IMR-90 (cell line): ENCODE data around the gene PFN1. TPM values are rescaled to one million over a fixed set of nuclear protein-coding genes. Genes with fewer than 3 reads are reported as not detected.

Source experiments
- ATAC-seq: fragments of 200-7000 bp; cut with Tn5 transposase; 2 replicates; pipeline ENCODE4 v1.9.1; 2020; ENCODE audit warnings: low read depth, mild to moderate bottlenecking, moderate library complexity
- BruUV-seq: library from RNA; stranded (reverse); fragments of 400-500 nt; replicated peaks from 2 replicates; lab custom pipeline; 2021; lab: Mats Ljungman, UMichigan
- CTCF ChIA-PET: fragments of 300-600 bp; formaldehyde crosslinking; extraction: SDS; loops from one replicate; lab custom pipeline; 2021; ENCODE audit warnings: antibody characterized with exemption; lab: Yijun Ruan, JAX
- POLR2A ChIA-PET: fragments of 300-600 bp; sonication (Branson Sonifier 250); formaldehyde crosslinking; loops from one replicate; lab custom pipeline; 2022; ENCODE audit warnings: antibody characterized with exemption; ENCODE audit not compliant: unreplicated experiment; lab: Charles Lee
- DNase-seq: peaks from one replicate; pipeline ENCODE4 v3.0.0; 2013
- H2AFZ ChIP-seq: replicated peaks from 2 replicates; pipeline ENCODE3; 2013; ENCODE audit warnings: low read length, mild to moderate bottlenecking; ENCODE audit not compliant: poor library complexity
- H2AK5ac ChIP-seq: 2 replicates; pipeline ENCODE4 v1.6.1; 2013; ENCODE audit warnings: low read depth, low read length, inconsistent platforms
- H2AK9ac ChIP-seq: replicated peaks from 2 replicates; pipeline ENCODE3; 2013; ENCODE audit warnings: mild to moderate bottlenecking, low read depth, low read length, moderate library complexity; ENCODE audit not compliant: poor library complexity
- H2BK120ac ChIP-seq: 2 replicates; pipeline ENCODE4 v1.6.1; 2013; ENCODE audit warnings: low read depth, low read length, inconsistent platforms
- H2BK15ac ChIP-seq: 3 replicates; pipeline ENCODE4 v1.6.1; 2013; ENCODE audit warnings: low read depth, low read length, inconsistent platforms
- H2BK20ac ChIP-seq: 2 replicates; pipeline ENCODE4 v1.6.1; 2013; ENCODE audit warnings: low read depth, mild to moderate bottlenecking, inconsistent platforms, low read length, moderate library complexity
- H2BK5ac ChIP-seq: 2 replicates; pipeline ENCODE4 v1.6.1; 2013; ENCODE audit warnings: mild to moderate bottlenecking, low read depth, low read length, inconsistent platforms; ENCODE audit not compliant: poor library complexity, severe bottlenecking
- H3K14ac ChIP-seq: replicated peaks from 2 replicates; pipeline ENCODE4 v1.6.1; 2013; ENCODE audit warnings: low read depth, low read length, inconsistent platforms
- H3K18ac ChIP-seq: 2 replicates; pipeline ENCODE4 v1.6.1; 2013; ENCODE audit warnings: low read depth, low read length, control low read depth
- H3K23ac ChIP-seq: 2 replicates; pipeline ENCODE4 v1.6.1; 2013; ENCODE audit warnings: low read depth, low read length, inconsistent platforms
- H3K27ac ChIP-seq: 2 replicates; pipeline ENCODE4 v1.5.1; 2013; ENCODE audit warnings: mild to moderate bottlenecking, control low read depth, low read length; ENCODE audit not compliant: insufficient read depth
- H3K27me3 ChIP-seq: 2 replicates; pipeline ENCODE4 v1.6.1; 2013; ENCODE audit warnings: low read length; ENCODE audit not compliant: control insufficient read depth, insufficient read depth
- H3K36me3 ChIP-seq: 2 replicates; pipeline ENCODE4 v1.6.1; 2013; ENCODE audit warnings: low read length, mixed read lengths; ENCODE audit not compliant: control insufficient read depth, insufficient read depth
- H3K4ac ChIP-seq: 2 replicates; pipeline ENCODE4 v1.6.1; 2013; ENCODE audit warnings: low read depth, low read length, inconsistent platforms
- H3K4me1 ChIP-seq: 2 replicates; pipeline ENCODE4 v1.6.1; 2013; ENCODE audit warnings: low read length, mixed read lengths; ENCODE audit not compliant: control insufficient read depth, insufficient read depth
- H3K4me2 ChIP-seq: 2 replicates; pipeline ENCODE4 v1.6.1; 2013; ENCODE audit warnings: low read depth, mild to moderate bottlenecking, control low read depth, low read length, moderate library complexity
- H3K4me3 ChIP-seq: 2 replicates; pipeline ENCODE4 v1.5.1; 2013; ENCODE audit warnings: low read depth, mild to moderate bottlenecking, control low read depth, low read length, moderate library complexity; ENCODE audit not compliant: insufficient read depth
- H3K56ac ChIP-seq: 2 replicates; pipeline ENCODE4 v1.6.1; 2013; ENCODE audit warnings: low read length, inconsistent platforms; ENCODE audit not compliant: insufficient read depth; ENCODE audit errors: extremely low read depth
- H3K79me1 ChIP-seq, 2 experiments: 2 replicates each; pipeline ENCODE4 v1.6.1; 2013; ENCODE audit warnings: low read length in 2 of 2, inconsistent platforms in 1 of 2, low read depth in 1 of 2
- H3K9ac ChIP-seq: 2 replicates; pipeline ENCODE4 v1.6.1; 2013; ENCODE audit warnings: low read depth, low read length, control low read depth
- H3K9me1 ChIP-seq: 2 replicates; pipeline ENCODE4 v1.6.1; 2013; ENCODE audit warnings: low read length, inconsistent platforms; ENCODE audit not compliant: insufficient read depth
- H3K9me3 ChIP-seq: 2 replicates; pipeline ENCODE4 v1.6.1; 2013; ENCODE audit warnings: low read length; ENCODE audit not compliant: control insufficient read depth, insufficient read depth
- H4K20me1 ChIP-seq: 2 replicates; pipeline ENCODE4 v1.6.1; 2013; ENCODE audit warnings: low read length, inconsistent platforms; ENCODE audit not compliant: insufficient read depth
- H4K5ac ChIP-seq: 2 replicates; pipeline ENCODE4 v1.6.1; 2013; ENCODE audit warnings: mild to moderate bottlenecking, low read depth, low read length, control low read depth
- H4K8ac ChIP-seq, 2 experiments: 2 replicates each; pipeline ENCODE4 v1.6.1; 2013; ENCODE audit warnings: low read depth in 2 of 2, low read length in 2 of 2, control low read depth in 1 of 2, inconsistent platforms in 1 of 2
- H4K91ac ChIP-seq: 2 replicates; pipeline ENCODE4 v1.6.1; 2013; ENCODE audit warnings: low read depth, low read length, inconsistent platforms; ENCODE audit not compliant: insufficient read depth
- BHLHE40 ChIP-seq: fragments of 150-350 bp; IDR thresholded peaks from 2 replicates; pipeline ENCODE4 v1.6.1; 2016; ENCODE audit warnings: mild to moderate bottlenecking, low read depth, low read length
- CEBPB ChIP-seq: IDR thresholded peaks from 2 replicates; pipeline ENCODE4 v1.6.1; 2012; ENCODE audit warnings: low read depth, low read length, improper control_type of control experiment
- CHD1 ChIP-seq: IDR thresholded peaks from 2 replicates; pipeline ENCODE4 v1.6.1; 2012; ENCODE audit warnings: low read depth, low read length, improper control_type of control experiment
- ELK1 ChIP-seq: fragments of 150-350 bp; IDR thresholded peaks from 2 replicates; pipeline ENCODE4 v1.6.1; 2016; ENCODE audit warnings: low read depth, mild to moderate bottlenecking, low read length, moderate library complexity, borderline replicate concordance
- FOS ChIP-seq: fragments of 150-350 bp; IDR thresholded peaks from 2 replicates; pipeline ENCODE4 v1.6.1; 2016; ENCODE audit warnings: low read depth, low read length
- WGBS, 2 experiments: methylation state at CpG; one replicate each; pipeline versions ENCODE4 v1.1.5 to v1.1.7; 2013; ENCODE audit warnings: missing lambda C conversion rate in 2 of 2; ENCODE audit not compliant: insufficient read length in 1 of 2; ENCODE audit errors: extremely low coverage in 2 of 2; 5-methylcytosine and 5-hydroxymethylcytosine counted together
- dilution Hi-C: fragments of 300-500 bp; cut with HindIII; formaldehyde crosslinking; loops from one replicate; pipeline ENCODE4 v1.14.3; 2018; ENCODE audit warnings: low sequenced_read_pairs; ENCODE audit not compliant: unreplicated experiment
- in situ Hi-C: fragments of 300-500 bp; cut with MboI; formaldehyde crosslinking; loops from 3 replicates; pipeline ENCODE4 v1.14.3; 2019; ENCODE audit warnings: low sequenced_read_pairs, inconsistent platforms, mixed read lengths
- intact Hi-C: fragments of 100-400 bp; cut with micrococcal nuclease; formaldehyde crosslinking; loops from 2 replicates; pipeline ENCODE4 v1.10.0; 2022
- polyA plus RNA-seq, 3 experiments: library from polyadenylated mRNA; depleted of rRNA; stranded (reverse); fragments of >200 nt; gene quantifications; 2 replicates each; pipeline ENCODE4 v1.2.3, GENCODE V29; 2012; ENCODE audit warnings: low replicate concordance in 1 of 3
- total RNA-seq: library from RNA; depleted of rRNA; stranded (reverse); fragments of >200 nt; gene quantifications from 2 replicates; pipeline ENCODE4 v1.2.3, GENCODE V29; 2012

PFN1 gene
- total and polyA plus RNA-seq, 2 of the 4 experiments (the other 2 are of a cell fraction): 348 to 1,671 TPM

GRCh38 chr17:4939796-4940554 lies 8.4 kb downstream of the PFN1 start, which contains the start of the genes RNF167 and SLC25A11 (continued):
- TF ChIP-seq BHLHE40: peak; percentile 95
- no peak for TF ChIP-seq CHD1
- no peak for TF ChIP-seq FOS

- peak overlapping the region; percentile 81 for H2AK5ac ChIP-seq
- ATAC-seq (no peak; the same call in 1 of the 2 replicates), DNase-seq (no peak)
- no peak overlapping the region for H2BK120ac ChIP-seq
- H2AFZ ChIP-seq: peak overlapping the region; percentile 89
- H3K4ac ChIP-seq: peak overlapping the region; percentile 82
- CTCF ChIA-PET: interaction anchor here (0.5 to 1.6 kb wide), 2 partner anchors 28 to 41 kb away, joined by 3 read pairs; partner anchors contain the start of gene SPAG7
- H4K20me1 ChIP-seq: peaks cover 33% of the 10 kb centered on the region
- peak overlapping the region; percentile 86 for H3K14ac ChIP-seq
- TF ChIP-seq CEBPB: peak; percentile 84
- no peak for TF ChIP-seq ELK1
- H3K36me3 ChIP-seq: peaks cover 38% of the 10 kb centered on the region
- peak overlapping the region; percentile 74 for H3K56ac ChIP-seq
- peaks cover 10% of the 10 kb centered on the region for H3K9me1 ChIP-seq
- no peak overlapping the region for H2BK15ac ChIP-seq
- peaks cover 21 to 56% of the 10 kb centered on the region in 2 experiments; a peak in 3 of 4 replicates for H3K79me1 ChIP-seq
- POLR2A ChIA-PET: interaction anchor here (0.9 to 2.0 kb wide), 2 partner anchors 27 to 31 kb away, joined by 3 to 14 read pairs; partner anchors contain the start of gene SPAG7
- in situ Hi-C loops (no loop called here), dilution Hi-C loops (no loop called here), intact Hi-C loops (no loop called here)
- H2AK9ac ChIP-seq: peak overlapping the region; percentile 97
- no peak overlapping the region for H2BK20ac ChIP-seq
- peak overlapping the region; percentile 1 to 71; a peak in 2 of 4 replicates for H4K8ac ChIP-seq
- H3K4me2 ChIP-seq: peak overlapping the region; percentile 94
- no peak overlapping the region for H3K18ac ChIP-seq
- H3K9me3 ChIP-seq: no peaks in the 10 kb centered on the region
- no peaks in the 10 kb centered on the region for H3K27me3 ChIP-seq
- peak overlapping the region; percentile 68 for H3K4me3 ChIP-seq
- H3K27ac ChIP-seq: peak overlapping the region; percentile 71
- no TSS peak for BruUV-seq
- H4K91ac ChIP-seq: peak overlapping the region; percentile 51
- peaks cover 9% of the 10 kb centered on the region for H3K4me1 ChIP-seq
- H2BK5ac ChIP-seq: peak overlapping the region; percentile 47
- H3K23ac ChIP-seq: peak overlapping the region; percentile 99
- 4% methylated on average over 7 of the region's 16 CpGs; no CpG with 5 or more reads in 1 of the 2 experiments for WGBS, 2 experiments
- H3K9ac ChIP-seq: peak overlapping the region; percentile 81
- H4K5ac ChIP-seq: no peak overlapping the region
These were observed 8.9 kb downstream of the PFN1 start for GRCh38 chr17:4939546-4939795.
